SU-DHL-6 (cell line): ENCODE measurements around the gene BMPR1B.

Source experiments
- CTCF ChIP-seq: fragments of 200-600 bp; sonication (generic); IDR thresholded peaks from one replicate; pipeline ENCODE4 v1.5.1; 2017; ENCODE audit warnings: antibody characterized with exemption, mild to moderate bottlenecking, low read length, moderate library complexity; ENCODE audit not compliant: insufficient read depth, poor library complexity, severe bottlenecking
- EZH2phosphoT487 ChIP-seq: fragments of 200-600 bp; sonication (generic), shearing (Covaris generic); conservative IDR thresholded peaks from 2 replicates; pipeline ENCODE4 v1.6.1; 2018; ENCODE audit warnings: mild to moderate bottlenecking, antibody characterized with exemption, low read length, moderate library complexity, mixed read lengths

GRCh38 chr4:94880956-94881355, 123.2 kb downstream of the BMPR1B start:
- TF ChIP-seq CTCF, result no peak
- TF ChIP-seq EZH2phosphoT487, result no peak
